Fibroblast of lung (primary cell): ENCODE results near the gene OTOP2.

Experiments
- EZH2 ChIP-seq: IDR thresholded peaks from 2 replicates; pipeline ENCODE4 v1.5.1; 2012; ENCODE audit warnings: low read length, control low read depth, mild to moderate bottlenecking; ENCODE audit errors: missing control alignments
- TF ChIP-seq, protein P1 (sequence below), 2 donors: IDR thresholded peaks in 1 of 2; conservative IDR thresholded peaks in 1 of 2; 1 replicate in 1 of 2; 2 replicates in 1 of 2; pipeline ENCODE4 v1.5.1; 2011 to 2012; ENCODE audit warnings: low read length in 2 of 2, control low read depth in 1 of 2, inconsistent platforms in 1 of 2, low read depth in 1 of 2, mild to moderate bottlenecking in 1 of 2

DNA sequence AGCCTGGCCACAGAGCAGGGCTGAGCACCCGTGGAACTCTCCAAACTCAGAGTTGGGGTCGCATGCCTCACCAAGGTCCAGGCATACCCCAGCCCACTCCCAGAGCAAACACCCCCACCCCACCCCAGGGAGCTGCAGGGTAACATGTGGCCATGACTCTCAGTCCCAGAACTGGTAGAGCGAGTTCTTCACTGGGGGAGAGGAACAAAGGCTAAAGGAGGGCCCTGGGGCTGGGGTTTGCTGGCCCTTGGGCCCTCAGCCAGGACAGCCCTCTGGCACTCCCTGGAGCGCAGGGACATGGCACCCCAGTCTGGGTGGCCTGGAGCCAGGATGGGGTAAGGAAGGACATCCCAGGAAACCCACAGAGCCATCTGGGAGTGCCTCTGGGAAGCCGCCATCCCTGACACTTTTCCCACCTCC, 44.3 kb downstream of the OTOP2 start:
- TF ChIP-seq, protein P1, sequence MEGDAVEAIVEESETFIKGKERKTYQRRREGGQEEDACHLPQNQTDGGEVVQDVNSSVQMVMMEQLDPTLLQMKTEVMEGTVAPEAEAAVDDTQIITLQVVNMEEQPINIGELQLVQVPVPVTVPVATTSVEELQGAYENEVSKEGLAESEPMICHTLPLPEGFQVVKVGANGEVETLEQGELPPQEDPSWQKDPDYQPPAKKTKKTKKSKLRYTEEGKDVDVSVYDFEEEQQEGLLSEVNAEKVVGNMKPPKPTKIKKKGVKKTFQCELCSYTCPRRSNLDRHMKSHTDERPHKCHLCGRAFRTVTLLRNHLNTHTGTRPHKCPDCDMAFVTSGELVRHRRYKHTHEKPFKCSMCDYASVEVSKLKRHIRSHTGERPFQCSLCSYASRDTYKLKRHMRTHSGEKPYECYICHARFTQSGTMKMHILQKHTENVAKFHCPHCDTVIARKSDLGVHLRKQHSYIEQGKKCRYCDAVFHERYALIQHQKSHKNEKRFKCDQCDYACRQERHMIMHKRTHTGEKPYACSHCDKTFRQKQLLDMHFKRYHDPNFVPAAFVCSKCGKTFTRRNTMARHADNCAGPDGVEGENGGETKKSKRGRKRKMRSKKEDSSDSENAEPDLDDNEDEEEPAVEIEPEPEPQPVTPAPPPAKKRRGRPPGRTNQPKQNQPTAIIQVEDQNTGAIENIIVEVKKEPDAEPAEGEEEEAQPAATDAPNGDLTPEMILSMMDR (conservative IDR thresholded peaks at IDR 0.05 in 1 of 2, IDR thresholded peaks at IDR 0.05 in 1 of 2; ENCODE audit: low read depth in 1 of 2, low read length in 2 of 2), result no peak
- TF ChIP-seq EZH2, result no peak
